Heart right ventricle (tissue), 16 donors: ENCODE measurements around the gene SYTL3. TPM values are rescaled to one million over a fixed set of nuclear protein-coding genes. Genes with fewer than 3 reads are reported as not detected.

Experiments
- ATAC-seq, 8 donors: fragments of 200-7000 bp; cut with Tn5 transposase; one replicate each; pipeline ENCODE4 v1.9.1; 2020; ENCODE audit warnings: mild to moderate bottlenecking in 8 of 8, moderate library complexity in 8 of 8, moderate number of reproducible peaks in 1 of 8
- DNase-seq, 2 donors: peaks; one replicate each; pipeline ENCODE4 v3.0.0-alpha.2; 2020
- H3K27ac ChIP-seq, 10 donors: fragments of 200-600 bp; sonication (generic) in 2 of 10; one replicate each; pipeline versions ENCODE4 v1.5.0 to v1.8.0; 2020 to 2022; ENCODE audit warnings: mild to moderate bottlenecking in 3 of 10
- H3K27me3 ChIP-seq, 7 donors: fragments of 200-600 bp; one replicate each; pipeline ENCODE4 v1.8.0; 2021 to 2022; ENCODE audit warnings: mild to moderate bottlenecking in 2 of 7
- H3K36me3 ChIP-seq, 9 donors: fragments of 200-600 bp; sonication (generic) in 1 of 9; one replicate each; pipeline versions ENCODE4 v1.5.0 to v1.8.0; 2020 to 2022; ENCODE audit warnings: mild to moderate bottlenecking in 2 of 9
- H3K4me1 ChIP-seq, 9 donors: fragments of 200-600 bp; sonication (generic) in 1 of 9; one replicate each; pipeline versions ENCODE4 v1.5.0 to v1.8.0; 2020 to 2022; ENCODE audit warnings: mild to moderate bottlenecking in 4 of 9
- H3K4me3 ChIP-seq, 10 donors: fragments of 200-600 bp; sonication (generic) in 2 of 10; one replicate each; pipeline versions ENCODE4 v1.5.0 to v1.8.0; 2020 to 2022; ENCODE audit warnings: mild to moderate bottlenecking in 7 of 10, moderate library complexity in 2 of 10
- H3K9me3 ChIP-seq, 11 donors: fragments of 200-600 bp in 10 of 11; sonication (generic) in 2 of 11; one replicate each; pipeline versions ENCODE4 v1.5.0 to v1.8.0; 2013 to 2022; ENCODE audit warnings: mild to moderate bottlenecking in 2 of 11, control low read depth in 1 of 11, moderate library complexity in 1 of 11
- CTCF ChIP-seq, 9 donors: fragments of 200-600 bp; sonication (generic) in 2 of 9; IDR thresholded peaks; one replicate each; pipeline versions ENCODE4 v1.5.0 to v1.8.0; 2021 to 2022; ENCODE audit warnings: antibody characterized with exemption in 9 of 9, mild to moderate bottlenecking in 5 of 9, moderate library complexity in 1 of 9
- WGBS, 2 donors: extraction: QIAGEN DNeasy Blood & Tissue Kit; methylation state at CpG; one replicate each; pipeline ENCODE4 v1.1.7; 2013; ENCODE audit warnings: inconsistent platforms in 1 of 2; 5-methylcytosine and 5-hydroxymethylcytosine counted together
- intact Hi-C, 10 donors: fragments of 100-400 bp; cut with DNase I; formaldehyde crosslinking; loops; one replicate each; pipeline versions ENCODE4 v1.11.1 to v1.14.2; 2022
- polyA plus RNA-seq, 2 donors: library from polyadenylated mRNA; stranded (reverse); fragments of 200-250 nt; gene quantifications; one replicate each; pipeline ENCODE4 v1.2.3, GENCODE V29; 2013
- total RNA-seq, 10 donors: library from RNA; stranded (reverse); fragmentation: NEBNext Ultra II Directional in 3 of 10; extraction: Animal tissue kit (Norgen Biotek cat#: 25700) in 3 of 10; gene quantifications; one replicate each; pipeline versions ENCODE4 v1.2.1 to v1.2.4, GENCODE V29; 2021 to 2023
- donor health status: Arrhythmogenic right ventricular cardiomyopathy.
- donor health status: ischemic (EF 13 %, LVEDD 7.1; RV severe dilation, severe dysfunction).
- donor health status: healthy with polysubstance abuse.
- donor health status: DM: no; HTN: yes; CAD: no.
- donor health status: DM: no; HTN: no; CAD: no.
- donor health status: ischemic (EF 25% LVEDD 6.9; RV normal size, moderate dysfunction).
- donor health status: ischemic (EF 25% LVEDD 5.7; RV mildly dilated, moderate dysfunction).
- donor health status: healthy.
- donor health status: DM: yes; HTN: yes; CAD: no.
- donor health status: Ischemic cardiomyopathy.
- donor health status: ischemic (EF 35%, LVEDD 5.7; RV mildly dilated, moderate dysfunction).
- donor health status: nonischemic (EF 11% LVEDD 7.7; RV severe dilation, severe dysfunction).
- donor health status: DM: yes; HTN: yes; CAD: no.
- donor health status: PGD.
- donor health status: ischemic (EF 29% LVEDD 5.4; RV normal size, mild dysfunction).
- donor health status: nonischemic (EF 23%, LVEDD 6.1; RV moderate dilation, normal function).

The SYTL3 gene
- total and polyA plus RNA-seq, 12 donors, result 3.6 to 11.9 (median 8.1) TPM

DNA sequence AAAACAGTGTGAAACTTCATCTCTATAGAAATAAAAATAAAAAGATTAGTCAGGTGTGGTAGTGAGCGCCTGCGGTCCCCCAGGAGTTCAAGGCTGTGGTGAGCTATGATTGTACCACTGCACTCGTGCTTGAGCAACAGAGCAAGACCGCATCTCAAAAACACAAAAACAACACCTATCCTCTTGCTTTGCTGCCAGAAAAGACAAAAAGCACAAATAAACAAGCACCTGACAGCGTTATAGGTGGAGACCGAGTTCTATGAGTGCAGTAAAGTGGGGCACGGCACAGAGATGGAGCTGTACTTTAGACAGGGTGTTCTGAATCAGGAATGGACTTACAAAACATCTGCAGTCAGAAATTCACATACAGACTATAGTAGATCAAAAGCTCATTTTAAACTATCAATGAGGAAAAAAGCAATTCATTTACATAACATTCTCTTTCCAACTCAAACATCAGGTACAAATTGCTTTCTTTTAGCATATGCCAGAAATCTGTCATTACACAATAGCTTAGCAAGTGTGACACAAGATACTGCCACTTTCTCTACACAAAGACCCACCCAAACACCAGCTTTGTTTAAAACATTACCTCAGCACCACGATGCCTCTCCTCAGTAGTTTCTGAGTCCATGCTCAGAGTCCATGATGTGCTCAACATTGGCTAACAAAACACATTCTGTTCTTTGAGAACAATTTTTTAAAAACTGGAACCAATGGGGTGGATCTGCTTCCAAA, 159.3 kb downstream of the SYTL3 start:
- Histone ChIP-seq H3K4me1 (peaks cover 0 to 89% (median 65%) of the 10 kb centered on the region in 9 donors), H3K4me3 (no peak overlapping the region), H3K27me3 (no peaks in the 10 kb centered on the region), H3K36me3 (peaks cover 0 to 28% (median 0%) of the 10 kb centered on the region in 9 donors), H3K9me3 (no peaks in the 10 kb centered on the region), H3K27ac (peak overlapping the region in 4 of 10 donors; percentile 8 to 41 (median 14))
- DNase-seq (no peak), ATAC-seq (peak in 2 of 8 donors; percentile 38 to 73)
- intact Hi-C loops, result no loop called here
- WGBS, 2 donors, result 78 to 79% methylated on average over 8 of the region's 8 CpGs
- TF ChIP-seq CTCF (IDR thresholded peaks at IDR 0.05), result no peak

DNA sequence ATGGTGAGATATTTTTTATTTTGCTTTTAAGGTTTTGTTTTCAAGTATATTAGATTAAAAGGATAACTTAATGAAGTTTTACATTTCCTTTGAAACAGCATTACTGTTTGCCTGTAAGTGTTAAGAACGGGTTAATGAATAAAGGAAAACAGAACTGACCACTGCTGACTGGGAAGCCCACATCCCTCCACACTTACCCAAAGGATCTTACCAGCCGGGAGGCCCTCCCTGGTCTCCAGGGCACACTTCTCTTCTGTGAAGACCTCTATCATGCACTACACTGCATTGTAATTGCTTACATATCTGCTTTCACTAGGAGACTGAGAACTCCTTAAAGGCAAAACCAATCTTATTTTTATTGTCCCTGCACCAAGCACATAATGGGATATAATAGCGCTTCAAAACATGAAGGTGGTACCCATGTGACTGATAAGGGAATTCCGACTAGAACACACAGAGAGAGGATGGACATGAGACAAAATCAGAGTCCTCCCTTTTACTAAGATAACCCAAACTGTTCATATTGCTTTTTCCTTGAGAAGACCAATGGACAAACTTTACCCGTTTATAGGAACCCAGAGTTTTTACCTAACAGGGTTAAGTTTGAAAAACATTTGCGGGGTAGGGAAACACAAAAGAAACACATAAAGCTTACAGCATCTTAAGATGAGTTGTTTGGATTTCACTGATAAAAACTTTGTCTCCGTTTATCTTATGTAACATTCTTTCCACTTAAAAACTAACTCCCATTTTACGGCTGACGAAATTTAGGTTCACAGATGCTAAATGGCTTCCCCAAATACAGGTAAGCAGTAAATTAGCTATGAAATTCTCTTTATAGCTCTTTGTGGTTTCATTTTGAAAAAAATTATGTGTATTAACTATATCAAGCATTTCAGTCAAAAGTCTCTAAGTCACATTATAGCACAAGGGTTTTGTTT, 160.6 kb downstream of the SYTL3 start:
- no peak for TF ChIP-seq CTCF (IDR thresholded peaks at IDR 0.05)
- Histone ChIP-seq H3K9me3 (no peaks in the 10 kb centered on the region), H3K36me3 (peaks cover 0 to 28% (median 0%) of the 10 kb centered on the region in 9 donors), H3K4me3 (no peak overlapping the region), H3K27me3 (no peaks in the 10 kb centered on the region), H3K27ac (peak overlapping the region in 2 of 10 donors; percentile 41 to 47), H3K4me1 (peaks cover 3 to 93% (median 70%) of the 10 kb centered on the region in 9 donors)
- DNase-seq, result no peak
- no peak for ATAC-seq
- intact Hi-C loops, result loop anchor here in 3 of 10 donors (10.0 kb wide), 2 partner anchors 106 to 164 kb away; no protein-coding TSS in a partner anchor
- WGBS, 2 donors, result 46 to 56% methylated on average over 9 of the region's 9 CpGs

- DNase-seq (no peak), ATAC-seq (no peak)
- no peak overlapping the region for H3K4me3 ChIP-seq
- no peak for TF ChIP-seq CTCF (IDR thresholded peaks at IDR 0.05)
- H3K27ac ChIP-seq, result no peak overlapping the region
- 88 to 89% methylated on average over 5 of the region's 5 CpGs for WGBS, 2 donors
- peaks cover 3 to 100% (median 78%) of the 10 kb centered on the region in 9 donors for H3K4me1 ChIP-seq
- H3K36me3 ChIP-seq, result peaks cover 0 to 26% (median 0%) of the 10 kb centered on the region in 9 donors
- intact Hi-C loops, result loop anchor here in 3 of 10 donors (10.0 kb wide), 2 partner anchors 108 to 162 kb away; no protein-coding TSS in a partner anchor
- no peaks in the 10 kb centered on the region for H3K27me3 ChIP-seq
- no peaks in the 10 kb centered on the region for H3K9me3 ChIP-seq
These were observed 162.8 kb downstream of the SYTL3 start for GRCh38 chr6:158812611-158813010.

DNA sequence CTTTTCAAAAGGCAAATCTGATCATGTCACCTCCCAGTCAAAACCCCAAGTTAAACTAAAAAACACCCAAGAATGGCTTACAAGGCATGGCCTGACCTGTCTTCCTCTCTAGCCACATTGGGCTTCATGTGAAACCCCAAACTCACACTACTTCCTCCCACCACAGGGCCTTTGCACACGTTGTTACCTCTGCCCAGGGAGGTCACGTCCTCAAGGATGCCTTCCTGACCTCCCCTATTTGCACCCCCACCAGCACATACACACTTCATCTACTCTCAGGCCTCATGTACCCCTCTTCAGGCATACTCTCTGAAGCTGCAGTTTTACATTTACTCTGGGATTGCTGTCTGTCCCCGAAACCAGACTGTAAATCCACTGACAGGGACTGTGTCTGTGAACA, 163.2 kb downstream of the SYTL3 start:
- peaks cover 0 to 22% (median 0%) of the 10 kb centered on the region in 9 donors for H3K36me3 ChIP-seq
- peak overlapping the region in 1 of 10 donors; percentile 94 for H3K27ac ChIP-seq
- TF ChIP-seq CTCF (IDR thresholded peaks at IDR 0.05), result no peak
- no peaks in the 10 kb centered on the region for H3K9me3 ChIP-seq
- H3K4me3 ChIP-seq, result no peak overlapping the region
- no peaks in the 10 kb centered on the region for H3K27me3 ChIP-seq
- DNase-seq, result no peak
- peaks cover 3 to 99% (median 79%) of the 10 kb centered on the region in 9 donors for H3K4me1 ChIP-seq
- intact Hi-C loops, result loop anchor here in 3 of 10 donors (10.0 kb wide), 2 partner anchors 108 to 162 kb away; no protein-coding TSS in a partner anchor
- WGBS, 2 donors, result 87% methylated on average over 3 of the region's 3 CpGs
- ATAC-seq, result no peak
